HCT116 (cell line): ENCODE measurements around the gene IGIP. TPM values are rescaled to one million over a fixed set of nuclear protein-coding genes. Genes with fewer than 3 reads are reported as not detected.

Experiments
- ATAC-seq: fragments of 200-7000 bp; cut with Tn5 transposase; 2 replicates; pipeline ENCODE4 v1.9.1; 2020; ENCODE audit warnings: mild to moderate bottlenecking, moderate library complexity
- BruUV-seq: library from RNA; stranded (reverse); fragments of 400-500 nt; replicated peaks from 2 replicates; lab custom pipeline; 2021; lab: Mats Ljungman, UMichigan
- CTCF ChIA-PET: fragments of 300-600 bp; sonication (Branson Sonifier 250); formaldehyde crosslinking; loops from one replicate; lab custom pipeline; 2021; ENCODE audit warnings: antibody characterized with exemption; lab: Charles Lee
- POLR2A ChIA-PET: fragments of 300-600, 350-600 bp; sonication (Branson Sonifier 250); formaldehyde crosslinking; loops from one replicate; lab custom pipeline; 2021; ENCODE audit warnings: antibody characterized with exemption; lab: Charles Lee
- RAD21 ChIA-PET, 2 experiments: fragments of 300-600 bp; sonication (Branson Sonifier 250); formaldehyde crosslinking; loops; one replicate each; lab custom pipeline; 2023; ENCODE audit warnings: low total read pairs in 2 of 2; ENCODE audit not compliant: uncharacterized antibody in 2 of 2, unreplicated experiment in 2 of 2, low non-redundant PET in 1 of 2; lab: Charles Lee
- DNase-seq: peaks from one replicate; pipeline ENCODE4 v3.0.0-alpha.2; 2010; ENCODE audit warnings: low read depth, low spot score
- H2AFZ ChIP-seq: fragments of 200-600 bp; shearing (Covaris generic), sonication (generic); 2 replicates; pipeline ENCODE4 v1.6.1; 2017; ENCODE audit warnings: low read depth, mixed run types, mixed read lengths, antibody characterized with exemption, low read length; ENCODE audit not compliant: poor library complexity, severe bottlenecking
- H3K27ac ChIP-seq: 2 replicates; pipeline ENCODE4 v1.5.1; 2012; ENCODE audit warnings: low read depth, low read length
- H3K27me3 ChIP-seq: fragments of 200-600 bp; sonication (generic); 2 replicates; pipeline ENCODE4 v1.6.1; 2016; ENCODE audit warnings: mixed run types, low read length, mixed read lengths; ENCODE audit not compliant: insufficient read depth
- H3K36me3 ChIP-seq, 2 experiments: fragments of 200-500 bp in 1 of 2; fragments of 200-600 bp in 1 of 2; sonication (Bioruptor generic) in 1 of 2; sonication (generic) in 1 of 2; 2 replicates each; pipeline versions ENCODE4 v1.5.1 to v1.6.1; 2014 to 2016; ENCODE audit warnings: low read length in 2 of 2, inconsistent platforms in 1 of 2, mixed read lengths in 1 of 2, mixed run types in 1 of 2; ENCODE audit not compliant: insufficient read depth in 2 of 2, control insufficient read depth in 1 of 2
- H3K4me1 ChIP-seq, 2 experiments: fragments of 200-600 bp in 1 of 2; sonication (generic) in 1 of 2; 2 replicates each; pipeline versions ENCODE4 v1.5.1 to v1.6.1; 2012 to 2017; ENCODE audit warnings: low read length in 2 of 2, inconsistent platforms in 1 of 2, mild to moderate bottlenecking in 1 of 2, mixed read lengths in 1 of 2, mixed run types in 1 of 2, moderate library complexity in 1 of 2; ENCODE audit not compliant: insufficient read depth in 2 of 2, control insufficient read depth in 1 of 2
- H3K4me2 ChIP-seq: fragments of 200-600 bp; sonication (generic); 2 replicates; pipeline ENCODE4 v1.6.1; 2017; ENCODE audit warnings: mixed run types, low read length, mixed read lengths
- H3K4me3 ChIP-seq, 2 experiments: fragments of 200-600 bp in 1 of 2; sonication (generic) in 1 of 2; replicated peaks in 1 of 2; 2 replicates each; pipeline ENCODE4 v1.5.1; 2011 to 2016; ENCODE audit warnings: low read length in 2 of 2, control low read depth in 1 of 2, low read depth in 1 of 2, mild to moderate bottlenecking in 1 of 2, mixed read lengths in 1 of 2, mixed run types in 1 of 2
- H3K79me2 ChIP-seq: fragments of 200-600 bp; sonication (generic); 2 replicates; pipeline ENCODE4 v1.6.1; 2017; ENCODE audit warnings: mild to moderate bottlenecking, mixed run types, low read length, moderate library complexity, mixed read lengths; ENCODE audit not compliant: insufficient read depth
- H3K9ac ChIP-seq: fragments of 200-600 bp; sonication (generic); 2 replicates; pipeline ENCODE4 v1.6.1; 2016; ENCODE audit warnings: low read length, mixed read lengths
- H3K9me2 ChIP-seq: fragments of 200-600 bp; sonication (generic), shearing (Covaris generic); 2 replicates; pipeline ENCODE4 v1.6.1; 2017; ENCODE audit warnings: mixed run types, mild to moderate bottlenecking, moderate library complexity; ENCODE audit not compliant: insufficient read depth
- H3K9me3 ChIP-seq, 2 experiments: fragments of 200-500 bp in 1 of 2; fragments of 200-600 bp in 1 of 2; sonication (Bioruptor generic) in 1 of 2; sonication (generic) in 1 of 2; 2 replicates each; pipeline ENCODE4 v1.6.1; 2014 to 2017; ENCODE audit warnings: low read length in 2 of 2, mixed read lengths in 2 of 2, inconsistent platforms in 1 of 2, low read depth in 1 of 2, mild to moderate bottlenecking in 1 of 2, mixed run types in 1 of 2, moderate library complexity in 1 of 2; ENCODE audit not compliant: control insufficient read depth in 1 of 2, insufficient read depth in 1 of 2
- H4K20me1 ChIP-seq: fragments of 200-600 bp; sonication (generic), shearing (Covaris generic); 2 replicates; pipeline ENCODE4 v1.6.1; 2017; ENCODE audit warnings: mixed run types, mild to moderate bottlenecking, moderate library complexity; ENCODE audit not compliant: insufficient read depth
- ATF3 ChIP-seq: IDR thresholded peaks from 2 replicates; pipeline ENCODE4 v1.6.1; 2012
- CBX3 ChIP-seq: IDR thresholded peaks from 2 replicates; pipeline ENCODE4 v1.6.1; 2012; ENCODE audit warnings: low read depth
- CEBPB ChIP-seq: IDR thresholded peaks from 2 replicates; pipeline ENCODE4 v1.6.1; 2012; ENCODE audit warnings: low read depth
- CTCF ChIP-seq, 3 experiments: fragments of 200-600 bp in 1 of 3; sonication (generic) in 1 of 3; IDR thresholded peaks in 2 of 3; conservative IDR thresholded peaks in 1 of 3; 2 replicates each; pipeline ENCODE4 v1.5.1; 2012 to 2017; ENCODE audit warnings: low read depth in 2 of 3, low read length in 2 of 3, antibody characterized with exemption in 1 of 3, borderline replicate concordance in 1 of 3, control low read depth in 1 of 3, mild to moderate bottlenecking in 1 of 3, mixed read lengths in 1 of 3, mixed run types in 1 of 3, moderate library complexity in 1 of 3; ENCODE audit not compliant: insufficient read depth in 1 of 3
- EGR1 ChIP-seq: IDR thresholded peaks from 2 replicates; pipeline ENCODE4 v1.6.1; 2012; ENCODE audit warnings: low read depth
- ELF1 ChIP-seq: IDR thresholded peaks from 2 replicates; pipeline ENCODE4 v1.6.1; 2012; ENCODE audit warnings: low read depth, borderline replicate concordance
- EZH2 ChIP-seq: fragments of 200-600 bp; sonication (generic); IDR thresholded peaks from 2 replicates; pipeline ENCODE4 v1.6.1; 2017; ENCODE audit warnings: antibody characterized with exemption, mixed run types
- EZH2phosphoT487 ChIP-seq: fragments of 200-600 bp; IDR thresholded peaks from 2 replicates; pipeline ENCODE4 v1.6.1; 2018; ENCODE audit warnings: antibody characterized with exemption, borderline replicate concordance
- FOSL1 ChIP-seq: IDR thresholded peaks from 2 replicates; pipeline ENCODE4 v1.6.1; 2012; ENCODE audit warnings: low read depth
- JUND ChIP-seq: IDR thresholded peaks from 2 replicates; pipeline ENCODE4 v1.6.1; 2012
- MAX ChIP-seq: IDR thresholded peaks from 2 replicates; pipeline ENCODE4 v1.6.1; 2012
- POLR2AphosphoS5 ChIP-seq: IDR thresholded peaks from 2 replicates; pipeline ENCODE4 v1.6.1; 2011; ENCODE audit warnings: mild to moderate bottlenecking, low read depth, low read length, moderate library complexity
- RAD21 ChIP-seq: IDR thresholded peaks from 2 replicates; pipeline ENCODE4 v1.6.1; 2012; ENCODE audit warnings: low read depth, mild to moderate bottlenecking
- SIN3A ChIP-seq: IDR thresholded peaks from 2 replicates; pipeline ENCODE4 v1.6.1; 2012; ENCODE audit warnings: low read depth
- SP1 ChIP-seq: IDR thresholded peaks from 2 replicates; pipeline ENCODE4 v1.6.1; 2012; ENCODE audit warnings: low read depth
- SRF ChIP-seq: IDR thresholded peaks from 2 replicates; pipeline ENCODE4 v1.6.1; 2012; ENCODE audit warnings: low read depth
- TCF7L2 ChIP-seq: IDR thresholded peaks from 2 replicates; pipeline ENCODE4 v1.7.0; 2011; ENCODE audit warnings: borderline replicate concordance, inconsistent platforms; ENCODE audit not compliant: insufficient read depth, insufficient read length; ENCODE audit errors: extremely low read depth
- YY1 ChIP-seq: IDR thresholded peaks from 2 replicates; pipeline ENCODE4 v1.6.1; 2011; ENCODE audit warnings: low read length, low read depth, moderate library complexity, mild to moderate bottlenecking; ENCODE audit not compliant: insufficient replicate concordance; ENCODE audit errors: extremely low read depth
- ZFX ChIP-seq: fragments of 450-650 bp; IDR thresholded peaks from 2 replicates; pipeline ENCODE4 v1.6.1; 2017
- ZNF274 ChIP-seq: fragments of 200-500 bp; sonication (Bioruptor generic); IDR thresholded peaks from 2 replicates; pipeline ENCODE4 v1.6.1; 2014; ENCODE audit warnings: mild to moderate bottlenecking, low read depth, low read length, inconsistent platforms
- intact Hi-C: fragments of 100-400 bp; cut with micrococcal nuclease; formaldehyde crosslinking; loops from 2 replicates; pipeline ENCODE4 v1.10.0; 2022
- total RNA-seq: library from RNA; stranded (reverse); gene quantifications from one replicate; pipeline ENCODE4 v1.2.1, GENCODE V29; 2021; ENCODE audit not compliant: unreplicated experiment

The IGIP gene
- total RNA-seq, 1 experiment from 2014 or later = 5.2 TPM

GRCh38 chr5:140083650-140084049, 42.1 kb upstream of the IGIP start:
- Histone ChIP-seq H3K4me2 (no peak overlapping the region), H3K9me3 (no peaks in the 10 kb centered on the region), H3K9me2 (no peaks in the 10 kb centered on the region), H3K27me3 (peaks cover 4% of the 10 kb centered on the region; the same call in 1 of the 2 replicates), H2AFZ (no peak overlapping the region), H3K4me3 (no peak overlapping the region), H4K20me1 (no peaks in the 10 kb centered on the region), H3K79me2 (no peaks in the 10 kb centered on the region), H3K36me3 (no peaks in the 10 kb centered on the region), H3K4me1 (no peaks in the 10 kb centered on the region), H3K27ac (no peak overlapping the region), H3K9ac (no peak overlapping the region)
- intact Hi-C loops = no loop called here
- DNase-seq (no peak), ATAC-seq (no peak)
- no TSS peak for BruUV-seq
- CTCF ChIA-PET = no interaction called here
- POLR2A ChIA-PET = no interaction called here
- no peak for TF ChIP-seq RAD21
- no peak for TF ChIP-seq SRF
- no peak for TF ChIP-seq EZH2
- RAD21 ChIA-PET = no interaction called here

- Histone ChIP-seq H3K4me3 (no peak overlapping the region), H3K4me2 (no peak overlapping the region), H4K20me1 (no peaks in the 10 kb centered on the region), H3K27me3 (peaks cover 4% of the 10 kb centered on the region; the same call in 1 of the 2 replicates), H3K9me3 (0 out of 4 replicates have a peak, but pooled peaks cover 0 to 4% of the 10 kb centered on the region in 2 experiments), H3K36me3 (no peaks in the 10 kb centered on the region), H3K4me1 (no peaks in the 10 kb centered on the region), H3K27ac (no peak overlapping the region), H2AFZ (no peak overlapping the region), H3K9me2 (no peaks in the 10 kb centered on the region), H3K9ac (no peak overlapping the region), H3K79me2 (no peaks in the 10 kb centered on the region)
- ChIA-PET RAD21 (no interaction called here), POLR2A (no interaction called here), CTCF (no interaction called here)
- TF ChIP-seq ZFX (no peak), SRF (no peak), EZH2phosphoT487 (no peak), POLR2AphosphoS5 (no peak), CBX3 (no peak), CTCF (IDR thresholded peaks at IDR 0.05 in 2 of 3, conservative IDR thresholded peaks at IDR 0.05 in 1 of 3; ENCODE audit: borderline replicate concordance in 1 of 3, insufficient read depth in 1 of 3, low read depth in 2 of 3, low read length in 2 of 3) (no peak), ATF3 (no peak), SP1 (no peak), FOSL1 (no peak), CEBPB (no peak), EZH2 (no peak), ZNF274 (no peak), JUND (no peak), ELF1 (no peak), MAX (no peak), SIN3A (no peak), YY1 (no peak), TCF7L2 (no peak), RAD21 (no peak), EGR1 (no peak)
- BruUV-seq = no TSS peak
- intact Hi-C loops = no loop called here
- no peak for DNase-seq
- ATAC-seq = no peak
These were observed 41.2 kb upstream of the IGIP start for GRCh38 chr5:140084541-140084940.
